EL (cell line): Measurements from ENCODE around the gene WDR48.

ENCODE experiments used
- DNase-seq: peaks from one replicate; pipeline ENCODE4 v3.0.0-alpha.2; 2016

The WDR48 gene

DNA sequence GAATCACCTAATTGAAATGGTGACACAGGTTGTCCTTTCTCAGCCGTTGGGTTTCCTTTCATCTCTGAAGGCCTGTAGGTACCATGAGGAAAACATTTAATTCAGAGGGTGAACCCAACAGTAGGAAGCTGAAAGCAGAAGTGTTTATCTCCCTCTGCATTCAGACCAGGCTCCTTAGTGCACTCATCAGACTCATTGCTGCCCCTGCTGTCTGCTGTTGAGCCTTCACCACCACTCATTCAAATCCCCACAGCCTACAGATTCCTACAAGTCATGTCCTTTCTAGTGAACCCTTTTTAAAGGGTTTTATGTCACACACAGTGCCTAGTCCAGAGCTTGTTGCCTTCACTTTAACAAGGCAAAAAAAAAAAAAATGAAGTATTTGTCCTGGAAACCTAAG, 13.4 kb downstream of the WDR48 start:
- DNase-seq, result peak; percentile 38

- DNase-seq, result no peak
Measured at GRCh38 chr3:39067286-39067685, 15.5 kb downstream of the WDR48 start.

- DNase-seq, result no peak
Measured at GRCh38 chr3:39068556-39068955, 16.7 kb downstream of the WDR48 start.

GRCh38 chr3:39075910-39076309, 24.1 kb downstream of the WDR48 start:
- DNase-seq, result no peak

DNA sequence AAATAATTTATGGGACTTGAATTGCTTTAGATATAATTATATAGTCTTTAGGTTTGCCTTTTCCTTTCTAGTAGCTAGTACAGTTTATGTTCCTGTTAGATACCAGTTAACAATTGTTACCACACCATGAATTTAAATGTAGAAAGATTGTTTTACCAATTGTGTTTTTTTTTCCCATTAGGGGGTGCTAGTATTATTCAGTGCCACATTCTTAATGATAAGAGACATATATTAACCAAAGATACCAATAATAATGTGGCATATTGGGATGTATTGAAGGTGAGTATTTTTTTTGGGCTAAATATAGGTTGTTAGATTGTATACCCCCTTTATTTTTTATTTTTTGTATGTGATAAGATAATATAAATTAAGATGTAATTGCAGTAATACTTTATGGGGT, 27.7 kb downstream of the WDR48 start:
- DNase-seq, result no peak

DNA sequence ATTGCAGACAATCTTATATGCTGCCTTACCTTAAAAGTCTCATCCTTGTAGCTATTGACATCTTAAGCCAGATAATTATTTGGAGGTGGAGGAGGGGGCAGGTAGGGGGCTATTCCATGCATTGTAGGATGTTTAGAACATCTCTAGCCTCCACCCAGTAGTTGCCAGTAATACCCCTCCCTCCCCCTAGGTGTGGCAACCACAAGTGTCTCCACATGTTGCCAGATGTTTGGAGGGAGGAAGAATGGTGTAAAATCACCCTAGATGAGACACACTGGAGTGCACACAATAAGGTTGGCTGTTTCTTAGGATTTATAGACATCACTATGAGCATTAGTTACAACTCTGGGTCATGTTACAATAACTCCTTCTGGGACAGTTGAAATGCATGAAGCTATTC, 28.2 kb downstream of the WDR48 start:
- DNase-seq, result no peak

- DNase-seq, result no peak
Measured at GRCh38 chr3:39082666-39083313, 31.0 kb downstream of the WDR48 start.

DNA sequence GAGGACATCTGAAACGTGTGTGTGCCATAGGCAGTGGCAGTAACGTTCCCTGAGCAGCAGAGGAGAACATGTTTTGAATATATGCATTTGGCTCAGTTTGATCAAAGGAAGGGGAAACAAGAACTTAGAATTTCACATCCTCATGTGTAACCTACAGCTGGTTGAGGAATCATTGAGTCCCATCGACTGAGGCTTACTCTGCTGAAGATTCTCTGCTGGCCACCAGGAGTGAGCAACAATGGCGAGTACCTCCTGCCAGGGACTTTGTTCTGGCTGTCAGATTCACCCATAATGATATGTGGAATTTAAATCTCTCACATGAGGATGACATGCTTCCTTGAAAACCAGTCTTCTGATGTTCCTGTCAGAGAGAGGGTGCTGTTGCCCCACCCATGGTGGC, 34.3 kb downstream of the WDR48 start:
- DNase-seq, result no peak

GRCh38 chr3:39088456-39088855, 36.6 kb downstream of the WDR48 start:
- no peak for DNase-seq

DNA sequence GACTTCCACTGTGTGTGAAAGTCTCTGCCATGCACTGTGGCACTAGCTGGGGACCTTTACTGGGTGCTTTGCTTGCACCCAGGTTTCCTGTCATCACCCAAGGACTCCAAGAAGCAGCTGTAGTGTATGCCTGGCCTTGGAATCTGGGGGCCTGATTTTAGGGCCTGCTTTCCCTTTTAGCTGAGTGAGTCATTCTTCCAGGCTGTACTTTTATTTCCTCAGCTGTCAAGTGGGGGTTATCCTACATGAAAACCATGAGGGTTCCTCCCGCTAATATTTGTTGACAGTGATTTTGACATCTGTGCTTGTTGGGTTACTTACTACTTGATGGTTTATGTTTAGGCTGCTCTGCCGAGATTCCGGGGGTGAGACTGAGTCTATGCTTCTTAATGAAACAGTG, 37.1 kb downstream of the WDR48 start:
- peak; percentile 10 for DNase-seq

DNA sequence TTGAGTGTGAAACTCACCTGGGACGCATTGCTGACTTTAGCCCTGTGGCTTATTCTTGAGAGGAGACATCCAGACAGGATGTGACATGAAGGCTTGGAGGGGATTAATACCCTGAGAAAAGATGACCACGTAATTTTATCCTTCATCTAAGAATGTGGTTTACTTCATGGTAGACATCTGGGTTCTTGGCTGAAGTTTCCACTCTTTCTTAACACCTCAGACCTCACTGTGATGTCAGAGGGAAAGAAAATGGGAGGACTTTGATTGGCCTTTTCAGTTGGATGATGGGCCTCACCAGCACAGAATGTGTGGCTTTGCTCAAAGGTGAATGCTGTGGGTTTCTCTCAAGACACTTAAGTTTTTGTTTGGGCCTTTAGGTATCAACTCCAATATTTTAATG, 39.1 kb downstream of the WDR48 start:
- no peak for DNase-seq

DNA sequence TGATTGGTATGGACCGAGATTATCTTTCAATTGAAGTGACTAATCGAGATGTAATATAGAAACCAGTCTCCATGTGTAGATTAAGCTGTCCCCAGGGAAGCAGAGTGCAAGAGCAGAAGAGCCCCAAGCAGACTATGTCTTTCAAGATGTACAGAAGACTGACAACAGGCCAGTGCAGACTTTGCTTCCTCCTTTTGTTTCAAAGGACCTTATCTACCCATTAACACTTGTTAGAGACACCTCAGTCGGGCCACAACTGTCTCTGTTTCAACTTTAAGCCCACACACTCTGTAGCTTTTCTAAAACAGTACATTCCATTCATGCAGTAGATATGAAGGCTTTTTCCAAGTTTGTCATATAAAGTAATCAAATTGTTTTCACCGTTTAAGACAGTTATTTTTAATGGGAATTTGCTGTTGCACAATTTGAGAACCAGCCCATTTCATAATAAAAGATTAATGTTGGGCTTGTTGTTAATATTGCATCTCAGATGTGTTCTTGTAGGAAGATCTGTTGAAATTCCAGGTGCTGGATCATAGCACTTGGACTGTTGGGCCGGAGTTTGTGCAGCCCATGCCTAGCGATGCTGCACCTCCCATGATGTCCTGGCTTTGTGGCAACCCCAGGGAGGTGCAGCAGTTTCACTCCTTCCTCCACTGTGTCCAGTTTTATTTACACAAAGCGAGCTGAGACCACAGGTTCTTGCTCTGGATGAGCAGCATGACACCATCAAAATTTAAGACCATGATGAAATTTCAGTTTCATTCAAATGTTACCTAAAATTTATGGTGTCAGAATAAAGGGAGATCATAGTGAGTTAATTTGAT, 43.2 kb downstream of the WDR48 start:
- no peak for DNase-seq

- no peak for DNase-seq
Measured at GRCh38 chr3:39095778-39096177, 44.0 kb downstream of the WDR48 start.

DNA sequence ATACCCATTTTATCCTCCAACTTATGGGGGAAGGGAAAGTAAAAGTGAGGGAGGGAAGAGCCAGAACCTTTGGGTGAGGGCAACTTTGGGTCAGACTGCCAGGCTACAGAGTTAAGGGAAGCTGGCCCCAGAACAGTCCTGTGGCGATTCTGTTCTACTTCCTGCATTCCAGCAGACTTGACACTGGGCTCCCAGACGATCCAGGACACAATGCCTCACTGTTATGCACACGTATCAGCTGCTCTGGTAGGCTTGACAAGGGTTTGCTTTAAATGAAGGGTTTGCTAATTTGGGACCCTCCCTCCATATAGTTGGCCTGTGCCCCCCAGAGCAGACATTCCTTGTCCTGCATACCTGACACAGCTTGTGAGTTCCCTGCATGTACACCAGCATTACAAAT, 45.0 kb downstream of the WDR48 start:
- DNase-seq, result peak; percentile 21

GRCh38 chr3:39097716-39098472, 46.1 kb downstream of the WDR48 start:
- DNase-seq, result no peak

DNA sequence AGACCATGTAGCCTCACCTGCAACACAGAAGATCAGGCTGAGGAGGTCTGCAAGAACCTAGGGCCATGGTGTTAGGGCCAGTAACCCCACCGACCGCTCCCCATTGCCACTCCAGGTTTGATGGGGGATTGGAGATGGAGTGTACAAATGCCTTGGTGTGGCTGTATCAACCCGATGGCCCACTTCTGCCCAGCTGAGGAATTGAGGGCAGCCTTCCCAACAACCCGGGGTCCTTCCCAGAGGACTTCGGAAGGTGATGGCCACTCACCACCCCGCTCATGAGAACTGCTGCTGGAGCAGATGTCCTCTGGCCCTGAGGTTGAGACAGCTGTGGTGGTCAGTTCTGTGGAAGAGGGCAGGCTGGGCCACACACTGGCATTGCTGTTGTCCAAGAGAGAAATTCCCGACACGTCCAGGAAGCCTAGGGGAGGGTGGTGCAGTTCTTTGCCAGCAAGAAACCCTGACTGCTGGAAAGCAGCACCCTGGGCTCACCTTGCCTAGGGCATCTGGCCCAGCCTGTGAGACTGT, 46.7 kb downstream of the WDR48 start:
- no peak for DNase-seq

DNA sequence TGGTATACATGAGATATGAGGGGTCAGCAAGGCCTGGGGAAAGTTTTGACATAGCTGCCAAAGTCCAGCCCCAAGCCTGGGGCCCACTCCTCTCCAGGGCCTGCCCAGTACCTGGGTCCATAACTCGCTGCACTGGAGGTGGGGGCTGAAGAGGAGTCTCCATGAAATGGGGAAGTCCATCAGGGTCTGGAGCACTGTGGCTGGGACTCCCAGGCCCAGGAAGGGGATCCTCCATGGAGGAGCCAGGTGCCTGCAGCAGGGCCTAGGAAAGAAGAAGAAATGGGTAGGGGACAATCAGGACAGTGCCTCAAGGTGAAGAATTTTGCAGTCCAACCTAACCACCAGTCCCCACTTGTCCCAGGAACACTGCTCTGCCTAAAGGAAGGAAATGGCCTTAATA, 47.4 kb downstream of the WDR48 start:
- DNase-seq, result no peak

DNA sequence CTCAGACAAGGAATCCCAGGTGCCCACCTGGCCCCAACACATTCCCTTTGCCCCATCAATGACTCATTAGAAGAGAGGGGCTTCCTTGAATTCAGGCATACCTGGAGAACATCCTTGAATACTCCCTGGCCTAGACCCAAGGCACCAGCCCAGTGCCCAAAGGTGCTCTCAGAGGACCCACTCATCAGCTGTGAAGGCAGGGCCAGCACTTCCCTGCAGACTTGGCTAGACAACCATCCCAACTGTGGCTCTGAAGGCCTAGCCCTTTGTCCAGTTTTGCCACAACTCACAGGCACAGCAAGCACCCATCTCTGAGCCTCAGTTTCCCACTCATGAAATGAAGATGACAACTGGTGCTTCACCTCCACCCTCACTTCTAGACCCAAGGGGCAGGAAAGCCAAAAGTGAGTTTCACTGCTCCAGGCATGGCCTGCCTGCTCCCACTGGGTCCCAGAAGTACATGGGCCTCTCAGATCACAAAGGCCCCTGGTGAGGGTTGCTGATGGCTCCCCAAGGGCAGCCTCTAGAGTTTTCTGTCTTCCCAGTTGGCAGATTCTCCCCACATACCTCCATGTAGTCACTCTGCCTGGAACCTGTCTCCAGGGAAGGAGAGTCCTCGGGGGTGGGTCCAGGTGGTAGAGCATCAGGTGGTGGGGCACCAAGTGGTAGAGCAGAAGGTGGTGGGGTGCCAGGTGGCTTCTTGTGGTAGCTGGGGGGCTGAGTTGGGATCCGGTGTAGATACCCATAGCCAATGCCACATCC, 48.1 kb downstream of the WDR48 start:
- DNase-seq, result no peak

DNA sequence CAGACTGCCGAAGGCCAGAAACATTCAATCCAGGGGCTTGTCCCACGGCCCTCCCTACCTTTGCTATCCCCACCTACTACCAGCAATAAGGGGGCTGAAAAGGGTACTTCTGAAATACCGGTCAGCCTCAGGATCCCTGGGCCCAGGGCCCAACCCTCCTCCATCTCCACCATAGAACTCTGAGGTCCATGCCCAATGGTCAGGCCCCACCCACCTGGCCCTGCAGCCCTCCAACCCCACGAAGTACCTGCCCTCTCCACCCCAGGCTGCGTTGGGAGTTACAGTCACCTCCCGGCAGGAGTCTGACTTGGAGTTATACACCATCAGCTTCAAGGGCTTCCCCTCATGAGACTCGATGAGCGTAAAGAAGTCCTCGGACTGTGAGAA, 48.7 kb downstream of the WDR48 start:
- DNase-seq, result no peak

- peak; percentile 46 for DNase-seq
Measured at GRCh38 chr3:39101022-39101689, 49.3 kb downstream of the WDR48 start.

GRCh38 chr3:39102504-39103323, 50.9 kb downstream of the WDR48 start:
- DNase-seq, result no peak
